Adrenal gland (tissue), 5 donors: ENCODE results near the gene PCNX2.

Source experiments
- CTCF ChIP-seq, 6 experiments: fragments of 450-650 bp in 4 of 6; fragments of 200-600 bp in 2 of 6; sonication (generic) in 1 of 6; IDR thresholded peaks; 1 replicate in 5 of 6; 2 replicates in 1 of 6; pipeline versions ENCODE4 v1.5.1 to v1.8.0; 2016 to 2021; ENCODE audit warnings: antibody characterized with exemption in 6 of 6, mild to moderate bottlenecking in 2 of 6, moderate library complexity in 1 of 6
- POLR2A ChIP-seq, 2 donors: fragments of 450-650 bp; IDR thresholded peaks; one replicate each; pipeline ENCODE4 v1.6.1; 2017; ENCODE audit warnings: antibody characterized with exemption in 2 of 2, mild to moderate bottlenecking in 2 of 2, moderate library complexity in 1 of 2
- donor health status: DM: no; HTN: no; CAD: no.

GRCh38 chr1:232936941-232937340, 358.6 kb downstream of the PCNX2 start:
- TF ChIP-seq CTCF (IDR thresholded peaks at IDR 0.05) (no peak), POLR2A (IDR thresholded peaks at IDR 0.05) (no peak)
